Heart left ventricle (tissue), 16 donors: ENCODE measurements around the gene MEIS2. TPM values are rescaled to one million over a fixed set of nuclear protein-coding genes. Genes with fewer than 3 reads are reported as not detected.

Experiments
- ATAC-seq, 4 donors: fragments of 200-7000 bp; cut with Tn5 transposase; one replicate each; pipeline ENCODE4 v1.9.1; 2020 to 2022; ENCODE audit warnings: moderate library complexity in 4 of 4, mild to moderate bottlenecking in 3 of 4, moderate number of reproducible peaks in 1 of 4
- DNase-seq, 5 donors: peaks; one replicate each; pipeline ENCODE4 v3.0.0-alpha.2; 2020
- H3K27ac ChIP-seq, 12 donors: fragments of 200-600 bp; sonication (generic) in 4 of 12; one replicate each; pipeline versions ENCODE4 v1.5.0 to v1.8.0; 2016 to 2022; ENCODE audit warnings: mild to moderate bottlenecking in 2 of 12
- H3K27me3 ChIP-seq, 9 donors: fragments of 200-600 bp; sonication (generic) in 2 of 9; one replicate each; pipeline versions ENCODE4 v1.5.1 to v1.8.0; 2016 to 2022; ENCODE audit warnings: mild to moderate bottlenecking in 3 of 9
- H3K36me3 ChIP-seq, 9 donors: fragments of 200-600 bp; sonication (generic) in 2 of 9; one replicate each; pipeline versions ENCODE4 v1.5.0 to v1.8.0; 2018 to 2022; ENCODE audit warnings: mild to moderate bottlenecking in 2 of 9
- H3K4me1 ChIP-seq, 12 donors: fragments of 200-600 bp; sonication (generic) in 4 of 12; one replicate each; pipeline versions ENCODE4 v1.5.0 to v1.8.0; 2016 to 2022; ENCODE audit warnings: mild to moderate bottlenecking in 3 of 12
- H3K4me3 ChIP-seq, 12 donors: fragments of 200-600 bp; sonication (generic) in 4 of 12; one replicate each; pipeline versions ENCODE4 v1.5.0 to v1.8.0; 2017 to 2022; ENCODE audit warnings: mild to moderate bottlenecking in 9 of 12, moderate library complexity in 4 of 12
- H3K9me3 ChIP-seq, 12 donors: fragments of 200-600 bp; sonication (generic) in 4 of 12; one replicate each; pipeline versions ENCODE4 v1.5.0 to v1.8.0; 2016 to 2022; ENCODE audit warnings: mild to moderate bottlenecking in 1 of 12
- CTCF ChIP-seq, 12 donors: fragments of 200-600 bp; sonication (generic) in 4 of 12; IDR thresholded peaks; one replicate each; pipeline versions ENCODE4 v1.5.0 to v1.8.0; 2018 to 2022; ENCODE audit warnings: antibody characterized with exemption in 12 of 12, mild to moderate bottlenecking in 5 of 12
- POLR2A ChIP-seq, 2 donors: fragments of 450-650 bp; IDR thresholded peaks; one replicate each; pipeline ENCODE4 v1.6.1; 2017; ENCODE audit warnings: antibody characterized with exemption in 2 of 2, mild to moderate bottlenecking in 2 of 2, moderate library complexity in 2 of 2
- WGBS, 4 donors: extraction: QIAGEN DNeasy Blood & Tissue Kit in 2 of 4; methylation state at CpG; one replicate each; pipeline versions ENCODE4 v1.1.5 to v1.1.7; 2013 to 2018; 5-methylcytosine and 5-hydroxymethylcytosine counted together
- intact Hi-C, 10 donors: fragments of 100-400 bp; cut with DNase I; formaldehyde crosslinking; loops; one replicate each; pipeline versions ENCODE4 v1.11.1 to v1.14.2; 2022
- polyA plus RNA-seq, 2 donors: library from polyadenylated mRNA; stranded (reverse); fragments of 200-250 nt; gene quantifications; one replicate each; pipeline ENCODE4 v1.2.3, GENCODE V29; 2013
- total RNA-seq, 9 donors: library from RNA; depleted of rRNA in 2 of 9; stranded (reverse); fragments of >200 nt in 2 of 9; fragmentation: NEBNext Ultra II Directional in 3 of 9; extraction: Animal tissue kit (Norgen Biotek cat#: 25700) in 3 of 9; gene quantifications; one replicate each; pipeline versions ENCODE4 v1.1.0 to v1.2.4, GENCODE V29; 2016 to 2023
- donor health status: ischemic (EF 13 %, LVEDD 7.1; RV severe dilation, severe dysfunction).
- donor health status: healthy with polysubstance abuse.
- donor health status: DM: no; HTN: yes; CAD: no.
- donor health status: DM: no; HTN: no; CAD: no.
- donor health status: ischemic (EF 25% LVEDD 6.9; RV normal size, moderate dysfunction).
- donor health status: ischemic (EF 25% LVEDD 5.7; RV mildly dilated, moderate dysfunction).
- donor health status: healthy.
- donor health status: DM: yes; HTN: yes; CAD: no.
- donor health status: ischemic (EF 35%, LVEDD 5.7; RV mildly dilated, moderate dysfunction).
- donor health status: nonischemic (EF 11% LVEDD 7.7; RV severe dilation, severe dysfunction).
- donor health status: DM: yes; HTN: yes; CAD: no.
- donor health status: PGD.
- donor health status: ischemic (EF 29% LVEDD 5.4; RV normal size, mild dysfunction).
- donor health status: nonischemic (EF 23%, LVEDD 6.1; RV moderate dilation, normal function).

Gene MEIS2
- total and polyA plus RNA-seq, 11 donors: 13.2 to 89.7 (median 49.7) TPM

- H3K27ac ChIP-seq: peak overlapping the region in 1 of 12 donors; percentile 37
- intact Hi-C loops: no loop called here
- no peaks in the 10 kb centered on the region for H3K9me3 ChIP-seq
- DNase-seq (no peak), ATAC-seq (peak in 1 of 4 donors; percentile 51)
- no peak overlapping the region for H3K4me3 ChIP-seq
- TF ChIP-seq POLR2A (IDR thresholded peaks at IDR 0.05) (no peak), CTCF (IDR thresholded peaks at IDR 0.05) (no peak)
- H3K36me3 ChIP-seq: no peaks in the 10 kb centered on the region
- H3K27me3 ChIP-seq: no peaks in the 10 kb centered on the region
- H3K4me1 ChIP-seq: peaks cover 0 to 32% (median 11%) of the 10 kb centered on the region in 12 donors
- WGBS, 4 donors: 46 to 54% (median 51%) methylated on average over 5 of the region's 5 CpGs
These were observed 194.4 kb downstream of the MEIS2 start for GRCh38 chr15:36905908-36906307.

- DNase-seq (no peak), ATAC-seq (no peak)
- H3K27ac ChIP-seq: peak overlapping the region in 1 of 12 donors; percentile 23
- intact Hi-C loops: no loop called here
- H3K36me3 ChIP-seq: no peaks in the 10 kb centered on the region
- no peaks in the 10 kb centered on the region for H3K27me3 ChIP-seq
- H3K4me1 ChIP-seq: peaks cover 0 to 35% (median 11%) of the 10 kb centered on the region in 12 donors
- no peak overlapping the region for H3K4me3 ChIP-seq
- 56 to 71% (median 64%) methylated on average over 3 of the region's 3 CpGs for WGBS, 4 donors
- no peaks in the 10 kb centered on the region for H3K9me3 ChIP-seq
- no peak for TF ChIP-seq CTCF (IDR thresholded peaks at IDR 0.05)
- TF ChIP-seq POLR2A (IDR thresholded peaks at IDR 0.05): no peak
These were observed 195.6 kb downstream of the MEIS2 start for GRCh38 chr15:36904715-36905114.

- TF ChIP-seq CTCF (IDR thresholded peaks at IDR 0.05) (no peak), POLR2A (IDR thresholded peaks at IDR 0.05) (no peak)
- intact Hi-C loops: no loop called here
- peak overlapping the region in 2 of 12 donors; percentile 10 to 23 for H3K27ac ChIP-seq
- no peaks in the 10 kb centered on the region for H3K9me3 ChIP-seq
- H3K36me3 ChIP-seq: no peaks in the 10 kb centered on the region
- DNase-seq (no peak), ATAC-seq (peak in 2 of 4 donors; percentile 51 to 57)
- 52 to 56% (median 53%) methylated on average over 5 of the region's 5 CpGs for WGBS, 4 donors
- H3K27me3 ChIP-seq: no peaks in the 10 kb centered on the region
- peaks cover 0 to 35% (median 11%) of the 10 kb centered on the region in 12 donors for H3K4me1 ChIP-seq
- no peak overlapping the region for H3K4me3 ChIP-seq
These were observed 196.3 kb downstream of the MEIS2 start for GRCh38 chr15:36903922-36904556.

- Histone ChIP-seq H3K4me1 (peaks cover 0 to 35% (median 11%) of the 10 kb centered on the region in 12 donors), H3K36me3 (no peaks in the 10 kb centered on the region), H3K4me3 (no peak overlapping the region), H3K27me3 (no peaks in the 10 kb centered on the region), H3K9me3 (no peaks in the 10 kb centered on the region), H3K27ac (peak overlapping the region in 1 of 12 donors; percentile 23)
- intact Hi-C loops: no loop called here
- 61 to 78% (median 70%) methylated on average over 1 of the region's 1 CpG for WGBS, 4 donors
- DNase-seq: no peak
- TF ChIP-seq POLR2A (IDR thresholded peaks at IDR 0.05) (no peak), CTCF (IDR thresholded peaks at IDR 0.05) (no peak)
- no peak for ATAC-seq
These were observed 197.2 kb downstream of the MEIS2 start for GRCh38 chr15:36903195-36903594.
